GM06990 (cell line): Measurements from ENCODE around the gene TRIM36.
A peak's percentile ranks its signal among the peaks of the same experiment; 100 is the strongest.

ENCODE experiments used
- DNase-seq: peaks from one replicate; pipeline ENCODE4 v3.0.0-alpha.2; 2011; ENCODE audit not compliant: insufficient read length; ENCODE audit errors: extremely low read depth
- H3K27me3 ChIP-seq: replicated peaks from 2 replicates; pipeline ENCODE4 v1.6.0; 2011; ENCODE audit warnings: low read length; ENCODE audit not compliant: control insufficient read depth, insufficient read depth
- H3K36me3 ChIP-seq: 2 replicates; pipeline ENCODE4 v1.5.1; 2011; ENCODE audit warnings: low read length; ENCODE audit not compliant: control insufficient read depth, insufficient read depth
- H3K4me3 ChIP-seq: replicated peaks from 2 replicates; pipeline ENCODE4 v1.5.1; 2011; ENCODE audit warnings: low read depth, mild to moderate bottlenecking, control low read depth, low read length
- CTCF ChIP-seq: IDR thresholded peaks from 2 replicates; pipeline ENCODE4 v1.5.1; 2011; ENCODE audit warnings: low read length, control low read depth, mild to moderate bottlenecking, inconsistent platforms; ENCODE audit not compliant: insufficient read depth, poor library complexity, severe bottlenecking

Gene TRIM36

DNA sequence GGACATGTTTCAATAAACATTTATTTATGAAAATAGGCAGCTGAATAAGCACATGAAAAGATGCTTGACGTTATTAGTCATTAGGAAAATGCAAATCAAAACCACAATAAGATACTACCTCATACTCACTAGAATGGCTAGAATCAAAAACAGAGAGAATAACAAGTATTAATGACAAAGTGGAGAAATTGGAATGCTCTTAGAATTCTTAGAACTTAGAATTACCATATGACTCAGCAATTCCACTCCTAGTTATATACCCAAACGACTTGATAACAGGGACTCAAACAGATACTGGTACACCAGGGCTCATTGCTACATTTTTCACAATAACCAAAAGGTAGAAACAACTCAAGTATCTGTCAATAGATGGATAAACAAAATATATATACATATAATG, 15.1 kb upstream of the TRIM36 start:
- no peak for DNase-seq
- no peak for TF ChIP-seq CTCF
- no peak overlapping the region for H3K4me3 ChIP-seq
- no peaks in the 10 kb centered on the region for H3K36me3 ChIP-seq
- no peaks in the 10 kb centered on the region; the same call in 1 of the 2 replicates for H3K27me3 ChIP-seq

DNA sequence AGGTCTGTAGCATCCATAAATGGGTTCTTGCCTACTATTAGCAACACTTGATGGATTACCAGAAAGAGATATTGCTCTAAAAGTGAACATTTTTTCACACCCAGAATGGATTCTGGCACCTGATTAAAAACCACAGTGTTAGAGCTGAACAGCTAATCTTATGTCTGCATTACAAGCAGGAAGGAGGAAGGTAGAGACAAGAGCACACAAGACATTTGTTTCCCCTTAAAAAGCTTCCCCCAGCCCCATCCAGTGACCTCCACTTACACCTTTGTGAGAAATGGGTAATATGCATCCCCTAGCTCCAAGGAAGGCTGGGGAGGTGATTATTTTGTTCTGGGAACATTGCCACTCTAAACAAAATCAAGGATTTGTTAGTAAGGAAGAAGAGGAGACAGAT, 12.0 kb upstream of the TRIM36 start:
- no peaks in the 10 kb centered on the region for H3K36me3 ChIP-seq
- no peak overlapping the region for H3K4me3 ChIP-seq
- H3K27me3 ChIP-seq: peaks cover 2% of the 10 kb centered on the region; the same call in 1 of the 2 replicates
- TF ChIP-seq CTCF: no peak
- no peak for DNase-seq

DNA sequence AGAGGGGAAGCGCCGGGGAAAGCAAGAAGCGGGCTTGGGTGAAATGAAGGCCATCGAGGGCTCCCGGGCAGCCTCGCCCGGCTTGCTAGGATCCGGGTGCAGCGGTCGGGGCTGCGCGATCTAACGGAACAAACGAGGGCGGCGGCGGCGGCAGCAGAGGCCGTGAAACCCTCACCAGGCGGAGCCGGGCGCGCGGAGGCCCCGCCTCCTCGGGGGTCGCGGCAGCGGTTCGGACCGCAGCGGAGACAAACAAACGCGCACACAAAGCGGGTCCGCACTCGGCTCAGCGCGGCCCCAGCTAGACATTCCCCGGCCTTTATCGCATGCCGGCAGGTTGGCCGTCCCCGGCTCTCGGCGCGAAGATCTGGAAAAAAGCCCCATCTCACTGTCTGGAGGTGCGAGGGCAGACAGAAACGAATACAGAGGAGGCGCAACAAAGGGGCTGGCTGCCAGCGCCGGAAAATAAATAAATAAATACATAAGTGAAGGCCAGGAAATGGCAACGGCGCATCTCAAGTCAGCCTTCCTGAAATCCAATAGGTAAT, 10.5 kb upstream of the TRIM36 start:
- Histone ChIP-seq H3K27me3 (peaks cover 2% of the 10 kb centered on the region; the same call in 1 of the 2 replicates), H3K4me3 (peak overlapping the region; percentile 57), H3K36me3 (no peaks in the 10 kb centered on the region)
- peak; percentile 37 for DNase-seq
- no peak for TF ChIP-seq CTCF

DNA sequence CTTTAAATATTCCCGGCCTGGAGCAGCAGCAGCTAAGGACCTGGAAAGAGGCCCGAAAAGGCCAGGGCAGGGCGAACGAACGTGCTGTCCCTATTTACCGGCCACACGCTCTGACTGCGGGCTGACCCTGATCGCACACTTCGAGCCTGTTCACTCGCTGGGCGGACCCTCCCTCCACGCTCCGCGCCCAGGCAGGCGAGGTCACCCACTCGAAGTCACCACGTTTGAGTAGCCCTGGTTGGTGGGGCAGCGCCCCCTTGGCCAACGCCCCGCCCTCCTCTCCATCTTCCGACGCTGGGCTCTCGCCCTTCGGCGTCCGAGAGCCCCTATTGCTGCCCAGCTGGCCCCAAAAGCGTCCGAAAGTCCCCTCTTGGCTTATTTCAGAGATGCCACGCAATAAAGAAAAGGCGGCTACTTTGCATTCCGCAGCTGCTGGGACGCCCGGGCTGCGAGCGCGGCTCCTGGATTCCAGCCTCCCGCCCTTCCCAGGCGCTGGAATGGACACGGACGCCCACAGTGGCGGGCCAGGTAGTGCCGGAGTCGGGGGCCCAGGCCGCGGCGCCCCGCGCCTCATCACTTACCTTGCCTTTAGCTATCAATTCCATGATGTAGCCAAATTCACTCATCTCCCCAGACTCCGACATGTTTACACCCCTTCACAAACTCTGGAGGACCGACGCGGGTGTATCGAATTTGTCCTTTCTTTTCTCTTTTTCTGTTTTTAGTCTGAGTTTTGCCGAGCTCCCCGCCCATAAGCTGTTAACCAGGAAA, 9.9 kb upstream of the TRIM36 start:
- H3K4me3 ChIP-seq: peak overlapping the region; percentile 57
- peaks cover 2% of the 10 kb centered on the region; the same call in 1 of the 2 replicates for H3K27me3 ChIP-seq
- H3K36me3 ChIP-seq: no peaks in the 10 kb centered on the region
- TF ChIP-seq CTCF: no peak
- no peak for DNase-seq

- DNase-seq: no peak
- no peak for TF ChIP-seq CTCF
- Histone ChIP-seq H3K27me3 (peaks cover 2% of the 10 kb centered on the region; the same call in 1 of the 2 replicates), H3K36me3 (no peaks in the 10 kb centered on the region), H3K4me3 (no peak overlapping the region)
These were observed 9.3 kb upstream of the TRIM36 start for GRCh38 chr5:115179030-115179393.
